NCI-H1930 (cell line): ENCODE measurements around the gene SMC1B.
"Not testable (repeated sequence)": the region's sequence is repeated elsewhere in the genome, so short reads cannot be mapped to it uniquely, and the experiment has no call there.

Experiments
- DNase-seq, 2 experiments: peaks; one replicate each; lab custom pipeline; 2025; lab: John Stamatoyannopoulos, UW

Gene SMC1B

GRCh38 chr22:45349916-45350315 is 63.5 kb downstream of the SMC1B start:
- no peak for DNase-seq

GRCh38 chr22:45344334-45344733 is 69.1 kb downstream of the SMC1B start:
- DNase-seq, result no peak

GRCh38 chr22:45343143-45343542 is 70.3 kb downstream of the SMC1B start:
- DNase-seq, result no peak

GRCh38 chr22:45341498-45341897 is 71.9 kb downstream of the SMC1B start:
- no peak for DNase-seq

GRCh38 chr22:45340323-45340722 is 73.1 kb downstream of the SMC1B start:
- no peak for DNase-seq

- no peak for DNase-seq
These were observed 74.6 kb downstream of the SMC1B start for GRCh38 chr22:45338795-45339194.

- DNase-seq, result no peak
These were observed 75.9 kb downstream of the SMC1B start for GRCh38 chr22:45337536-45337935.

- no peak for DNase-seq
These were observed 76.4 kb downstream of the SMC1B start for GRCh38 chr22:45336971-45337431.

GRCh38 chr22:45335854-45336522 is 77.4 kb downstream of the SMC1B start:
- no peak for DNase-seq

GRCh38 chr22:45335021-45335818 is 78.2 kb downstream of the SMC1B start:
- DNase-seq, result no peak

GRCh38 chr22:45334528-45334927 is 78.9 kb downstream of the SMC1B start:
- no peak for DNase-seq

- DNase-seq, result no peak
These were observed 79.3 kb downstream of the SMC1B start for GRCh38 chr22:45334068-45334467.

GRCh38 chr22:45332001-45332400 is 81.4 kb downstream of the SMC1B start:
- no peak for DNase-seq

GRCh38 chr22:45331486-45331885 is 81.9 kb downstream of the SMC1B start:
- DNase-seq, result no peak

- DNase-seq, result no peak
These were observed 82.9 kb downstream of the SMC1B start for GRCh38 chr22:45330548-45330947.

- no peak for DNase-seq
These were observed 83.9 kb downstream of the SMC1B start for GRCh38 chr22:45329530-45329936.

- no peak for DNase-seq
These were observed 84.4 kb downstream of the SMC1B start for GRCh38 chr22:45328822-45329529.

- not testable (repeated sequence) for DNase-seq
These were observed 85.1 kb downstream of the SMC1B start for GRCh38 chr22:45328261-45328660.

GRCh38 chr22:45324311-45324711 is 89.1 kb downstream of the SMC1B start:
- DNase-seq, result no peak

GRCh38 chr22:45323695-45324094 is 89.7 kb downstream of the SMC1B start:
- DNase-seq, result no peak

- DNase-seq, result no peak
These were observed 90.4 kb downstream of the SMC1B start for GRCh38 chr22:45322873-45323525.

- DNase-seq, result no peak
These were observed 91.6 kb downstream of the SMC1B start for GRCh38 chr22:45321827-45322226.
